GM19395 (cell line): Measurements from ENCODE around the gene GNG7.
"Not testable (repeated sequence)": the region's sequence is repeated elsewhere in the genome, so short reads cannot be mapped to it uniquely, and the experiment has no call there.

Experiments
- ATAC-seq: cut with Tn5 transposase; IDR thresholded peaks from one replicate; pipeline ENCODE4 v1.9.1; 2021; ENCODE audit warnings: mild to moderate bottlenecking, moderate library complexity; ENCODE audit not compliant: unreplicated experiment

The GNG7 gene

GRCh38 chr19:2579678-2580280 lies 122.7 kb downstream of the GNG7 start:
- ATAC-seq: no peak

DNA sequence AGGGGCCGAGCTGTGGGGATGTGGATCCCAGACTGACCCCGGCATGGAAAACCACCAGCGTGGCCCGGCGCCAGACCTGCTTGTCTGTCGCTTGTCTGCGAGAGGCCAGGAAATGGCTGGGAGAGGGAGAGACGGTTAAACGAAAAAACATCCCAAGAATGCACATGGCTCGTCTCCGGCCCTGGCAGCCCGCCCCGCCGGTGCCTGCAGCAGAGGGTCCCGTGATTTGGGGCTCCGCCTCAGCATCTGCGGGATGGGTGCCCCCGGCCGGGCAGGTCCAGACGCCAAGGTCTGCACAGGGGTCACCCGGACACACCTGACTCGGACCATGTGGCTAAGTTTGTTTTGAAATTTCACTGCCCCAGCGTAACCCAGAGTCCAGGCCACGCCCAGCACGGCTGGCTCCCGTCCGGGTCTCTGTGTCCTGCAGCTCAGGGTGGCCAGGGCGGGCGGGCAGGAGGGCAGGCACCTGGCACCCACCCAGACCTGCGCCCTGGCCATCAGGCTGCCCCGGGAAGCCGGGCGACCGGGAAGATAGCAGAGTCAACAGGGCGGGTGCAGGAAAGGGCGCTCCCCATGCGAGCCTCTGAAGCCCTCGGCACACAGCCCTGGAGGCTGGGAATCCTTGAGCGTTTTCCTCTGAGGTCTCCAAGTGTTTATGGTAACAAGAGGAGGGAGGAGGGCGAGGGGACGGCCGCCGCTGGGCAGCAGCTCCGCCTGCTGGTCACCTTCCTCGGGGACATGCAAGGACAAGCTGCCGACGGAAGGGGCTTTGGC lies 123.4 kb downstream of the GNG7 start:
- no peak for ATAC-seq

DNA sequence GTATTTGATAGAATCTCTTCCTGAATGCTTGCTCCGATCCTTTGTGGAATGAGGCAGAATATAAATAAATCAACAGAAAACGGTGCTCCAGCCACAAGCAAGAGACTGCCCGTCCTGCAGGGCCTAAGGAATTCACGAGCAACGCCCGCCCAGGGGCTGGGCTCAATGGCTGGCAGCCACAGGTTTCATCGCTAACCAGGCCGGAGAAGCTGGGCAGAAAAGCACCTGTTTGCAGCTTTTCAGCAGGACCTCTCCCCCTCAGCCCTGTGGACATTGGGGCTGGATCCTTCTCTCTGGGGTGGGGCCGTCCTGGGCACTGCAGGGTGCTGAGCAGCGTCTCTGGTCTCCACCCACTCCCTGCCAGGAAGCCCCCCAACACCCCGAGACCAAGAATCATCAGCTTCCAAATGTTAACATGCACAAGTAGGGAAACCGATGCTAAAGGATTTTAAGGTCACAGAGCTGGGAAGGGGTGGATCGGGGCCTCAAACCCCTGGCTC lies 124.1 kb downstream of the GNG7 start:
- no peak for ATAC-seq

DNA sequence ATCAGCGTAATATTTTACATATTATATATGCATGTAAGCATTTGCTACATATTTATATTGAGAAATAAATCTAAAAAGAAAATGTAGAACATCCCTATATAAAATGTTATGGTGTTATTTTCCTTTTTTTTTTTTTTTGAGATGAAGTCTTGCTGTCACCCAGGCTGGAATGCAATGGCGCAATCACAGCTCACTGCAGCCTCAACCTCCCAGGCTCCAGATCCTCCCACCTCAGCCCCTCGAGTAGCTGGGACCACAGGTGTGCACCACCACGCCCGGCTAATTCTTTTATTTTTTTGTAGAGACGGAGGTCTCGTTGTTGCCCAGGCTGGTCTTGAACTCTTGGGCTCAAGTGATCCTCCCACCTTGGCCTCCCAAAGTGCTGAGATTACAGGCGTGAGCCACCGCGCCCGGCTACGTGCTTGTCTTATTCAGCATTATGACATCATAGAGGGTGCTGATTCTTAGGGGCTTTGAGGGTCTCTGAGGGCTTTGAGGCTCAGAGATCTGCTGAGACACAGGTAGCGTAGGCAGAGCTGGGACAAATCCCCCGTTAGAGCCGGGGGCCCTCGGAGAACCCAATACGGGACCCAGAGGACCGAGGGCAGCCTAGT lies 124.7 kb downstream of the GNG7 start:
- no peak for ATAC-seq

- ATAC-seq: no peak
Measured at GRCh38 chr19:2575734-2576481, 126.6 kb downstream of the GNG7 start.

- ATAC-seq: no peak
Measured at GRCh38 chr19:2574971-2575630, 127.4 kb downstream of the GNG7 start.

DNA sequence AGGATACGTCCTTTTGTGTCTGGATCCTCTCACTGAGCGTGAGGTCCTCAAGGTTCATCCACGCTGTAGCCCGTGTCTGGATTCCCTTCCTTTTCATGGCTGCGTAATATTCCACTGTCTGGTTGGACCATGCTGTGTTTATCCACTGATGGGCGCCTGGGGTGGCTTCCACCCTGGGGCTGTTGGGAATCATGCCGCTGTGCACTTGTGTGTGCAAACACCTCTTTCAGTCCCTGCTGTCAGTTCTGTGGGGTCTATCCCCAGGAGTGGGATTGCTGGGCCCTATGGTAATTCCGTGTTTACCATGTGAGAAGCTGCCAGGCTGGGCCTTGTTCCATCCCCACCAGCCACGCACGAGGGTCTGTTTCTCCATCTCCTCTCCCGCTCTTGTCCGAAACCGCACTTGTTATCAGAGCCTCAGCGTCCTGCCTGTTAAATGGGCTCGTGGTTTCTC lies 128.0 kb downstream of the GNG7 start:
- no peak for ATAC-seq

DNA sequence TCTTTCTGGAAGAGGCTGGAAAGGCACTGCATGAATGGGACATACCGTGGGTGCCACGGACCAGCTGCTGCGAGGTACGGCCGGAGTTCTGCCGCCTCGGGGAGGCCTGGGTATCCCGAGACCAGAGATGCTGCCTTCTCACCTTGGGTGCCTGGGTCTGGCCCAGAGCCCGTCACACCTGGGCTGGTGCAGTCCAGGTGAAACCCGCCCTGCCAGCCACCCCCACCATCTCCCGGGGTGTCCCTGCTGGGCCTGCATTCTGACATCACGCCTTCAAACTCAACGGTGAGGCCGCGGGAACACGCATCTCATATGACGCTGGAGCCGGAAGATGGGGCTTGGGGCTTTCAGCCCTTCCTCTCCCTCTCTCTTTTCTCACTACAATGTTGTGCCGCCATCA lies 128.6 kb downstream of the GNG7 start:
- ATAC-seq: no peak

DNA sequence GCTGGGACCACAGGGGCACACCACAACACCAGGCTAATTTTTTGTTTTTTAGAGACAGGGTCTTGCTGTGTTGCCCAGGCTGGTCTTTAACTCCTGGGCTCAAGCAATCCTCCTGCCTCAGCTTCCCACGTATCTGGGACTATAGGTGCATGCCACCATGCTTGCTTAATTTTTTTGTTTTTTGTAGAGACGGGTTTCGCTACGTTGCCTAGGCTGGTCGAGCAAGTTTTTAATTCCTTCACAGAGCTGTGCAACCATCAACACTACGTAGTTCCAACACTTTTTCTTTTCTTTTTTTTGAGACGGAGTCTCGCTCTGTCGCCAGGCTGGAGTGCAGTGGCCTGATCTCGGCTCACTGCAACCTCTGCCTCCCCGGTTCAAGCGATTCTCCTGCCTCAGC lies 130.3 kb downstream of the GNG7 start:
- not testable (repeated sequence) for ATAC-seq

- ATAC-seq: no peak
Measured at GRCh38 chr19:2569596-2570465, 132.7 kb downstream of the GNG7 start.

DNA sequence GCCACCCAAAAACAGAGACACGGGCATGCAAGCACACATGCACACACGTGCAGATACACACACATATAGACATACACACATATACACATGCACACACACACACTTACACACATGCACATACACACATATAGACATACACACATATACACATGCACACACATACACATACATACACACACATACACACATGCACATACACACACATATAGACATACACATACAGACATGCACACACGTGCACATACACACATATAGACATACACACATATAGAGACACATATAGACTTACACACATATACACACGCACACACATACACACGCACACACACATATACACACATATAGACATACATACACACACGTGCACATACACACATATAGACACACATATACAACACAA lies 134.5 kb downstream of the GNG7 start:
- ATAC-seq: no peak

DNA sequence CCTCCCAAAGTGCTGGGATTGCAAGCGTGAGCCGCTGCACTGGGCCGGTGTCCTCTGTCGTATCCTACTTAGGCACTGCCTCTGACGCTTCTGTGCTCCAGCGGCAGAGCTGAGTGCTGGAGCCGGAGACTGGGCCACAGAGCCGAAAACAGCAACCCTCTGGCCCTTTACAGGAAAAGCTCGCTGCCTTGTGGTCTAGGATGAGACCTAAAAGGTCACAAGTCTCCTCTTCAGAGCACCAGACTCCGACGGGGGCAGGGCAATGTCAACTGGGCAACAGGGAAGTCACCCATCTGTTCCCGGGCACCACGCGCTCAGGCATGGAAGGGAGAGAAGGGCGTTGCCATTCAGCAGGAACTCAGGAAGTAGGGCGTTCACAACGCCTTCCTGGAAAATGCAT lies 134.9 kb downstream of the GNG7 start:
- ATAC-seq: no peak

DNA sequence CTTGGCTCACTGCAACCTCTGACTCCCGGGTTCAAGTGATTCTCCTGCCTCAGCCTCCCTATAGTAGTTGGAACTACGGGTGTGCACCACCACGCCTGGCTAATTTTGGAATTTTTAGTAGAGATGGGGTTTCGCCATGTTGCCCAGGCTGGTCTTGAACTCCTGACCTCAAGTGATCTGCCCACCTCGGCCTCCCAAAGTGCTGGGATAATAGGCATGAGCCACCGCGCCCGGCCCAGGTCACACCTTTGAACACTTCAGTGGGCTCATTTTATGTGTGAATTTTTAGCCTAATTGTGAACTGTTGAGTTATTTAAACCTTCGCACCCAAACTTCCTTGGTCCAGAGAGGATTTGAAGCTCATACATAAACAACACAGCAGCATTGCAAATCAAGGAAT lies 138.9 kb downstream of the GNG7 start:
- ATAC-seq: not testable (repeated sequence)

GRCh38 chr19:2561895-2562294 lies 140.6 kb downstream of the GNG7 start:
- peak; percentile 63 for ATAC-seq

- ATAC-seq: no peak
Measured at GRCh38 chr19:2561221-2561620, 141.3 kb downstream of the GNG7 start.

- no peak for ATAC-seq
Measured at GRCh38 chr19:2560369-2560768, 142.1 kb downstream of the GNG7 start.

GRCh38 chr19:2558543-2558942 lies 144.0 kb downstream of the GNG7 start:
- ATAC-seq: no peak

- ATAC-seq: not testable (repeated sequence)
Measured at GRCh38 chr19:2558131-2558530, 144.4 kb downstream of the GNG7 start.

- no peak for ATAC-seq
Measured at GRCh38 chr19:2557093-2557440, 145.4 kb downstream of the GNG7 start.
